ENCODE results near the gene BLOC1S5.

BLOC1S5 gene

DNA sequence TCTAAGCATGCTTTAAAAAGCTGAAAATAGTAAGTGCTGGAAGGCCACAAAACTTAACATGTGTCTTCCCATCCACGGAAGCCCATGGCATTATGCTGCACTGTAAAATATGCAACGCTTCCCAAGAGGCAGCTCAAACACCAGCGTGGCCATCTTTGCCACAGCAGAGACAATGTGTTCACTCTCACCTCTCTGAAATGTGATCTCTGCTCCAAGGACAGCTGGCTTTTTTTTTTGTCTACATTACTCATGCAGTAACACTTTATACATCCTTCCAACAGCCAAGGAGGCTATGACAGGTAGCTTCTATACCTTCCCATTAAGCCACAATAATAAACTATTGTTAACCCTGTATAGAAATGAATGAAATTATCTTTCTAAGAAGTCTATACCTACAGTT lies 49.2 kb downstream of the BLOC1S5 start:
- Mint-ChIP-seq H3K9me3 (no peaks in the 10 kb centered on the region), H3K4me3 (no peak overlapping the region), H3K4me1 (ENCODE audit: low read depth) (no peaks in the 10 kb centered on the region), H3K36me3 (ENCODE audit: low read depth) (peaks cover 39% of the 10 kb centered on the region), H3K27me3 (no peaks in the 10 kb centered on the region), H3K27ac (no peak overlapping the region)
- intact Hi-C loops (cut with micrococcal nuclease), result no loop called here

DNA sequence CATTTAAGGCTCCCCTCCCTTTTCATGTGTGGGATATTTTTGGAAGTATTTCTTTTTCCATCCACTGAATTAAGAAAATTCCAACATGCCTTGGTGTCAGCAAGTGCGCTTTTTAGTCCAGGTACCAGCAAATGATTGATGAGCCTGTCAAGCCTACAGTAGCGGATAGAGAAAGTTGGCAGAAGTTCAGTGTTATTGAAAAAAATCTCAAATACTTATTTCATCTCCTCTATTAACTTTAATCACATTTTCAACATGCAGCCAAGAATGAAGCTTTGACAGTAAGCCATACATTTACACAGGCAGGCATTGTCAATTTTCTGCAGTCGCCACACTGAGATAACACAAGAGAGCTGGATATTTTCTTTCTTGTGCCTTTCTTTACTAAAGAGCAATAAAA lies 50.4 kb downstream of the BLOC1S5 start:
- intact Hi-C loops (cut with micrococcal nuclease), result no loop called here
- Mint-ChIP-seq H3K4me3 (no peak overlapping the region), H3K27me3 (no peaks in the 10 kb centered on the region), H3K36me3 (ENCODE audit: low read depth) (peaks cover 39% of the 10 kb centered on the region), H3K9me3 (no peaks in the 10 kb centered on the region), H3K27ac (no peak overlapping the region), H3K4me1 (ENCODE audit: low read depth) (no peaks in the 10 kb centered on the region)

DNA sequence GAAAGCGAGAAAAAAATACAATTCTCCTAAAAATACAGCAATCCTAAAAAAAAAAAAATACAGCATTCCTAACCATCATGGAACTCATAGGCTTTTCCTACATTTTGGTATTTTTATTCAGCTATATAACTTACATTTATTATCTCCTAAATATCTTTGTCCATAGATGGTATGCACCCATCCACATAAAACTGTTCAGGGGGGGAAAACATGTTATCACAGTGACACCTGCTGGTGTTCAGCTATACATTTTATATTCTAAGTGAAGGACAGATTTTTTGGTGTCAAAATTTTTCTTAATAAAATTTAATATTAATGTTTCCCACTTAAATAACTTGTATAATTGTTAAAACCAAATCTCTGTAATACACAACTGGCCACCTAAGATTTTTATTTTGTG lies 58.0 kb downstream of the BLOC1S5 start:
- intact Hi-C loops (cut with micrococcal nuclease), result loop anchor here (5.0 kb wide), 1 partner anchor 284 kb away; no protein-coding TSS in a partner anchor
- Mint-ChIP-seq H3K36me3 (ENCODE audit: low read depth) (no peaks in the 10 kb centered on the region), H3K4me1 (ENCODE audit: low read depth) (peaks cover 5% of the 10 kb centered on the region), H3K27ac (no peak overlapping the region), H3K9me3 (no peaks in the 10 kb centered on the region), H3K4me3 (no peak overlapping the region), H3K27me3 (no peaks in the 10 kb centered on the region)

DNA sequence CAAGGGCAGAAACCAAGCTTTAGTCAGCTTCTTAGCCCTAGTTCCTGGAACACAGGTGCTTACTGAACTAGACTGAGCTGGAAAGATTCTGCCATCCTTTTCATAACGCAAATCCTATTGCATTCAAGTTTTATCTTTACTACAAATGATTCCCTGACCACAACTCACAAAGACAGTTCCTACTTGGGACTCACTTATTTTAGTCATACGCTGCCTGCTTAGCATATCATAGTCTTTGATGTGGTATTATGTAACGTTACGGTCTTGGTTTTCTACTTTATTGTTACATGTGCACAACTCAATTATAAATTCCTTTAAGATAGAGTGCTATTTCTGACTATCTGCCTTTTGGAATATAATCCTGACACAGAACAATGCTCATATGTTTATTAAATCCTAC lies 59.1 kb downstream of the BLOC1S5 start:
- no peaks in the 10 kb centered on the region for H3K9me3 Mint-ChIP-seq
- no peak overlapping the region for H3K4me3 Mint-ChIP-seq
- peaks cover 5% of the 10 kb centered on the region for H3K4me1 Mint-ChIP-seq (ENCODE audit: low read depth)
- H3K27me3 Mint-ChIP-seq, result no peaks in the 10 kb centered on the region
- no peak overlapping the region for H3K27ac Mint-ChIP-seq
- intact Hi-C loops (cut with micrococcal nuclease), result loop anchor here (5.0 kb wide), 1 partner anchor 283 kb away; no protein-coding TSS in a partner anchor
- no peaks in the 10 kb centered on the region for H3K36me3 Mint-ChIP-seq (ENCODE audit: low read depth)

DNA sequence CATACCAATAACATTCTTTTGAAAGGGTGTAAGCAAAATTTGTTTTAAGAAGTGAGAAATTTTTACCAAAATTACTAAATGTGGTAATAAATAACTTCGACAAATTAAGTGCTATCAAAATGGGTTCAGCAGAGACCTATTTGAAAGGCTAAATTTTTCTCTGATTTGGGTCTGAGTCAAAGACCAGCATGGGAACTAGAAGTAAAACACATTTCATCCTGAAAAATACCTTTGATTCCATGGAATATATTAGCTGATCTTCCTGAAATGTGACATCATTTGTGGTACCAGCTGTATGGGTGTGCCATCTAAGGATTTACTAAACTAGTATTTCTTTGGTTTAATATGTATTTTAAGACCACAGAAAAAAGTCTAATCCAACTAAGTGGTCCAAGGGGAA lies 63.6 kb downstream of the BLOC1S5 start:
- intact Hi-C loops (cut with micrococcal nuclease), result no loop called here
- H3K27ac Mint-ChIP-seq, result no peak overlapping the region
- H3K36me3 Mint-ChIP-seq (ENCODE audit: low read depth), result no peaks in the 10 kb centered on the region
- peaks cover 5% of the 10 kb centered on the region for H3K4me1 Mint-ChIP-seq (ENCODE audit: low read depth)
- H3K9me3 Mint-ChIP-seq, result no peaks in the 10 kb centered on the region
- H3K4me3 Mint-ChIP-seq, result no peak overlapping the region
- H3K27me3 Mint-ChIP-seq, result no peaks in the 10 kb centered on the region

DNA sequence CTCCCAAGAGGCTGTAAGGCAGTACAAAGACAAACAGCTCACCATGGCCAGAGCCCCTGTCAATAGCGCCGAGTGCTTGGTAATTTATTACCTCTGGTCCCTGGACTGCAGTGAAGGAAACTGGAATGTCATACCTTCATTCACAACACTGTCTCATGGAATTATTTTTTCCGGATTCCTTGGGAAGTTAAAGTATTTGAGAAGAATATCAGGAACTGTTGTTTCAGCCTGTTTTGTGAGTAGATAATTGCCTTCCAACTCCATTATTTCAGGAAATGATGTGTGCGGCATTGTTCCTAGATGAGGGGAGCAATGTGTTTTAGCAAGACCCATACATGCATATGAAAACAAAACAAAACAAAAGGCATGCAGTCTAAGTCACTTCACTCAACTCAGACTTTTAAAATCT lies 64.0 kb downstream of the BLOC1S5 start:
- intact Hi-C loops (cut with micrococcal nuclease), result no loop called here
- Mint-ChIP-seq H3K27me3 (no peaks in the 10 kb centered on the region), H3K4me3 (no peak overlapping the region), H3K36me3 (ENCODE audit: low read depth) (no peaks in the 10 kb centered on the region), H3K4me1 (ENCODE audit: low read depth) (peaks cover 5% of the 10 kb centered on the region), H3K27ac (no peak overlapping the region), H3K9me3 (no peaks in the 10 kb centered on the region)

DNA sequence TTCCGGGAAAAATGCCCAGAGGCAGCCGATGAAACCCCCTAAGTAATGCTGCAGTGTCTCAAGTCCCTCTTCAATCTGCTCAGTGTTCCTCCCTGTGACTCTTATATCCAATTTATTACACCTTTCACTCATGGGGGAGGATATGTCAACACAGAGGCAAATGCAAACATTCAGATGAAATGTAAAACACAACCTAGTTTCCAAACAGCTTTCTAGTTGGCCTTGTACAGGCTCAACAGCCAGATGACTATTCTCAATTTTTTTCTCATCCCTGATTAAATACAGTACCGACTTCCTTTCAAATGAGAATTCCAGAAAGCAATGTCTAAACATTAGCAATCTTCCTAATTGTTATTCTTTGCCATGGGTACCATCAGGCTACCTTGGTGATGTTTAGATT lies 65.0 kb downstream of the BLOC1S5 start:
- intact Hi-C loops (cut with micrococcal nuclease), result no loop called here
- no peaks in the 10 kb centered on the region for H3K27me3 Mint-ChIP-seq

DNA sequence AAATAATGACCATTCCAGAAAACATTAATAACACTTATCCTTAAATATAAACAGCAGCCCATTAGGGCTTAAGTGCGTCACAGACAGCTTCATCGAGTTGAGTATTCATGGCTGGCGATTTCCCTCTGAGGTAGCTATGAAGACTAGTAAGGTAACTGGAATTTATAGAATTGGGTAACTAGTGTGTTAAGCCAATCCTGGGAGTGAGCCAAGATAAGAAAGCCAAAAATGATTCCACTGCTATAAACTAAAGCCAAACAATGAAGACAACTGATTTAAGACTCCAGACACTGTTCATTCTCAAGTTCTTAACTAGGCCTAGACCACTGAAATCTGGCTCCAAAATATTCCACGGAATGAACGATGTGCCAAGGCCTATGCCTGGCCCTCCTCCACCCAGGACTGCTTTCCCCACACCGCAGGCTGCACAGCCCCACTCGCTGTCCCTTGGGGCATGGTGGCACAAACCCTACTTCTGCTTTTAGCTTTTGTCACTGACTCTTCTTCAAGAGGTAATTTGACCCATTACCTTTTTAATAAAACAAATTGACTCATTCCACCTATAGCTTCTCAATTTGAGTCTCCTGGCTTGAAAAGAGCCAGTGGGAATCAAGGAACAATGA lies 66.0 kb downstream of the BLOC1S5 start:
- no peaks in the 10 kb centered on the region for H3K4me1 Mint-ChIP-seq (ENCODE audit: low read depth)
- H3K9me3 Mint-ChIP-seq, result no peaks in the 10 kb centered on the region
- intact Hi-C loops (cut with micrococcal nuclease), result no loop called here
- no peaks in the 10 kb centered on the region for H3K36me3 Mint-ChIP-seq (ENCODE audit: low read depth)
- no peak overlapping the region for H3K4me3 Mint-ChIP-seq
- no peak overlapping the region for H3K27ac Mint-ChIP-seq
- no peaks in the 10 kb centered on the region for H3K27me3 Mint-ChIP-seq

More for the DNA sequence above, 65.0 kb downstream of the BLOC1S5 start:
- H3K4me3 Mint-ChIP-seq, result no peak overlapping the region
- H3K4me1 Mint-ChIP-seq (ENCODE audit: low read depth), result peaks cover 4% of the 10 kb centered on the region
- H3K36me3 Mint-ChIP-seq (ENCODE audit: low read depth), result no peaks in the 10 kb centered on the region
- H3K27ac Mint-ChIP-seq, result no peak overlapping the region
- no peaks in the 10 kb centered on the region for H3K9me3 Mint-ChIP-seq

DNA sequence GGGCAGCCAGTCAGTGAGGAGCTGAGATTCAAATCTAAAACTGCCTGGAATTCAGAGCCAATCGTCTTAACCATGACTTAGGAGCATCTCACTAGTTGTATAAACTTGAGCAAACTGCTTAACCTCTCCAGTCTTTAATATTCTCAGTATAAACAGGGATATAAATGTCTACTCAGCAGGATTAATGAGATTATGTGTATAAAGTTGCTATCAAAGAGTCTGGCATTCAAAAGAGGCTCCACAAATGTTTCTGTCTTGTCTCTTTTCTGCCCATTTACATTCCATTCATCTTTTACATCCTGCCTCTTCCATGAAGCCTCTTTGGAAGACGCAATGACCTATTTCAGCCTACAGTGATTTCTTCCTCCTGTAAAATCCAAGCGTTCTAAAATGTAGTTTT lies 66.9 kb downstream of the BLOC1S5 start:
- Mint-ChIP-seq H3K4me1 (ENCODE audit: low read depth) (no peaks in the 10 kb centered on the region), H3K9me3 (no peaks in the 10 kb centered on the region), H3K27me3 (no peaks in the 10 kb centered on the region), H3K36me3 (ENCODE audit: low read depth) (no peaks in the 10 kb centered on the region), H3K27ac (no peak overlapping the region), H3K4me3 (no peak overlapping the region)
- intact Hi-C loops (cut with micrococcal nuclease), result no loop called here

DNA sequence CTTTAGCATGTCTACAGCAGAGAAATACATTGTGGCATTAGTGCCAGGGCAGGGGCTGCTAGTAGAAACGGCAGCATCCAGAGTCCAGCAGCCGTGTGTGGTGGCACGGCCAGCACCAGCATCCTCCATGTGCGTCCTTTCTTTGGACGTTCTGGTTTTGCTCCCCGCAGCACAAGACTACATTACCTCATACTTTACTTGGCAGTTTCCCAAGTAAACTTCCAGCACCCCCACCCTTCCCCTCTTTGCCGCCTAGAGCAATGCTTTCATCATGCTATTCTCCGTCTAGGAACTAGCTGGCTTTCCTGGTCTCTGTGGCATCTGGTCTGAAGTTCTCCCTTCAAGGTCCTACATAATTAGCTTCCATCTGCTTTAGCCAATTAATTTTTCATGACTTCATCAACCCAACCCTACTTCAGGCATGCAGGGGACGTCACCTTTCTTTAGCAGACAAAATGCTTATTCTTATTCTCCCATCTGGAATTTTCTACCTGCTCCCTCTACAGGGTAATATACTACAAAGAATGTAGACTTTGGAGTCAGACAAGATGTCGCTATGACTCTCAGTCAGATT lies 67.6 kb downstream of the BLOC1S5 start:
- Mint-ChIP-seq H3K9me3 (no peaks in the 10 kb centered on the region), H3K27me3 (no peaks in the 10 kb centered on the region), H3K4me3 (no peak overlapping the region), H3K27ac (no peak overlapping the region), H3K4me1 (ENCODE audit: low read depth) (no peaks in the 10 kb centered on the region), H3K36me3 (ENCODE audit: low read depth) (no peaks in the 10 kb centered on the region)
- intact Hi-C loops (cut with micrococcal nuclease), result no loop called here

DNA sequence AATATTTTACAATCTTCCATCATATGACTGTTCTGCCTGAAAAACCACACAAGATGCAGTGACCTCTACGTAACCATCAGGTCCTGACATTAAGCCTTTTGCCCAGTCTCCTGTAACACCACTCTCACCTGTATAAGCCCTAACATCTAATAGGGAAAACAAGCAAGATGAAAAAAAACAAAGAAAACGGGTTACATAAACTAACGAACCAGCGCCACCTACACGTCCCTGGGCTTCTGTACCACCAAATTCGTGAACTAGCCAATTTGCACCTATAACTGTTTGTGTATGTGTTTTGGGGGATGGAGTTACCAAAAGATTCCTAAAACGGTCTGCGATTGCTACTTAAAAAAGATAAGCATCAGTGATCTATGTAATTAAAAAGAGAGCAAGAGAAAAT lies 70.2 kb downstream of the BLOC1S5 start:
- no peak overlapping the region for H3K27ac Mint-ChIP-seq
- H3K4me1 Mint-ChIP-seq (ENCODE audit: low read depth), result no peaks in the 10 kb centered on the region
- no peaks in the 10 kb centered on the region for H3K9me3 Mint-ChIP-seq
- no peaks in the 10 kb centered on the region for H3K27me3 Mint-ChIP-seq
- H3K4me3 Mint-ChIP-seq, result no peak overlapping the region
- no peaks in the 10 kb centered on the region for H3K36me3 Mint-ChIP-seq (ENCODE audit: low read depth)
- intact Hi-C loops (cut with micrococcal nuclease), result loop anchor here (5.0 kb wide), 1 partner anchor 272 kb away; no protein-coding TSS in a partner anchor

DNA sequence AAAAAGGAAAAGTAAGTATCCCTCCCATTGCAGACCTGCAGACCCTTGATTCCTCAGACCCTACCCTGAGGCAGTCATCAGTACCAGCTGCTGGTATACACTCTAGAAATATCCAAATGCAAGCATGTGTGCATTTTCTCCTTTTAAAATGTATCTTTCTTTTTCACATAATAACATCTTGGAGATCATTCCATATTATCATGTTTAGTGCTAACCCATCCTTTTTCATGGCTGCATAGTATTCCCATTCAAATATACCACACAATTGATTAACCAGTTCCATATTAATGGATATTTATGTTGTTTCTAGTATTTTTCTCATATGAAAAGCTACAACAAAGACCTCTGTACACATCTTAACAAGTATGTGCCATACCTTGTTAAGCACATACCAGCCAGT lies 70.8 kb downstream of the BLOC1S5 start:
- no peaks in the 10 kb centered on the region for H3K27me3 Mint-ChIP-seq
- intact Hi-C loops (cut with micrococcal nuclease), result loop anchor here (5.0 kb wide), 1 partner anchor 271 kb away; no protein-coding TSS in a partner anchor
- H3K36me3 Mint-ChIP-seq (ENCODE audit: low read depth), result no peaks in the 10 kb centered on the region
- H3K4me1 Mint-ChIP-seq (ENCODE audit: low read depth), result no peaks in the 10 kb centered on the region
- no peaks in the 10 kb centered on the region for H3K9me3 Mint-ChIP-seq
- H3K4me3 Mint-ChIP-seq, result no peak overlapping the region
- H3K27ac Mint-ChIP-seq, result no peak overlapping the region

DNA sequence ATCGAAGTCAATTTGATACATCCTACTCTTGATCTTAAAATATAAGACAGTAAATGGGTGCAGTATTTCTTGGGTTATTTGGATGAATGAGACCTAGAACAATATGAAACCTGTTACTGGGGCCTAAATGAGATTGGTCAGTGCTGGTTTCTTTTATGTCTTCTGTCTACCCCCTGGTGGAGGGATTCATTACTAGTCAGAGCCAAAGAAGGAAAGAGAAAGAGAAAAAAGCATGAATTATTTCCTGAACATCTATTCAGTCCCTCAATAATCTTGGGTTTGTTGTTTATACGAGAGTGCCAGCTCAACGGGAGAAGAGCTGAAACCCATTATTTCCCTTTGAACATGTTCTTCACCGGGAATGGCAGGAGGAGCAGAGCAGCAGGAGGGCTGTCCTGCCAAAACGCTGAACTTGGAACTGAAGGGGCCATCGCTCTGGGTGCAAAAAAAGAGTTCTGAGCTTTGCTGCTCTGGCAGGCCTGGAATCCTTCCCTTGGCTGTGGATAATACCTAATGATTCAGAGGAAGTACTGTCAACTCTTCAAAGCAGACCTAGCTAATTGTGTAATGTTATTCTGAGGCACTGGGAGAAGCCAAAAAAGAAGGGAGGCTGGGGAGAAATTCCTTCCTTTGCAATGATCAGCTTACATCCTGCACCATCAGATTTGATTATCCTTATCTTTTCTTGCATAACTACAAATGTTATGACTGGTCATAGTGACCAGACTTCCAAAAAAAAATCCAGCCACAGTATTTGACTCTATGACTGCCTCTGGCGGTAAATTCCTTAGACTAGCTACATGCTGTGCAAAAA lies 72.0 kb downstream of the BLOC1S5 start:
- Mint-ChIP-seq H3K27me3 (no peaks in the 10 kb centered on the region), H3K36me3 (ENCODE audit: low read depth) (no peaks in the 10 kb centered on the region), H3K9me3 (no peaks in the 10 kb centered on the region), H3K4me1 (ENCODE audit: low read depth) (no peaks in the 10 kb centered on the region), H3K27ac (no peak overlapping the region), H3K4me3 (no peak overlapping the region)
- intact Hi-C loops (cut with micrococcal nuclease), result loop anchor here (5.0 kb wide), 1 partner anchor 270 kb away; no protein-coding TSS in a partner anchor

DNA sequence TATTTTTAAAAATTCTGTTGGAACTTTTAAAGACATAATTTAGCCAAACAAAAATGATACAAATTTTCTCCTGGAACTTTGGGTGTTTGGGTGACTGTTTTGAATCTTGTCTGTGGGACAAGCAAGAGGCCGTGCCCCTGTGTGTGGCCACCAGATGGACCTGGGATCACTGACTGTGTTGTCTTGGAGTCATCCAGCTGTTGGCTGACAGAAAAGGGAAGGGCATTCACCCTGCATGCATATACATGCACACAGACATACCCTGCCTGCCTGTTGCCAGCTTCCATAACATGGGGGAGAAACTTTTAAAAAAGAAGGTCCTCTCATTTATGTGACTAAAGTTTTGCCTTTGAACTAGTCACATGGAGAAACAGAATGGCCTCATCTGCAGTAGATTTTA lies 72.7 kb downstream of the BLOC1S5 start:
- H3K4me3 Mint-ChIP-seq, result no peak overlapping the region
- H3K4me1 Mint-ChIP-seq (ENCODE audit: low read depth), result no peaks in the 10 kb centered on the region
- no peak overlapping the region for H3K27ac Mint-ChIP-seq

More for the DNA sequence above, 72.7 kb downstream of the BLOC1S5 start:
- peaks cover 7% of the 10 kb centered on the region for H3K9me3 Mint-ChIP-seq
- no peaks in the 10 kb centered on the region for H3K36me3 Mint-ChIP-seq (ENCODE audit: low read depth)
- intact Hi-C loops (cut with micrococcal nuclease), result loop anchor here (5.0 kb wide), 1 partner anchor 269 kb away; no protein-coding TSS in a partner anchor
- no peaks in the 10 kb centered on the region for H3K27me3 Mint-ChIP-seq
